CD4-positive, alpha-beta T cell (primary cell): ENCODE results near the gene CDH4. TPM values are rescaled to one million over a fixed set of nuclear protein-coding genes. Genes with fewer than 3 reads are reported as not detected.

Source experiments
- ATAC-seq: fragments of 200-7000 bp; cut with Tn5 transposase; one replicate; pipeline ENCODE4 v1.10.0; 2022; ENCODE audit warnings: mild to moderate bottlenecking; ENCODE audit not compliant: poor library complexity
- CTCF ChIA-PET: fragments of 350-600 bp; sonication (Branson Sonifier 250); formaldehyde crosslinking; loops from one replicate; lab custom pipeline; 2021; ENCODE audit warnings: antibody characterized with exemption, inconsistent platforms; lab: Charles Lee
- POLR2A ChIA-PET: fragments of 350-600 bp; sonication (Branson Sonifier 250); formaldehyde crosslinking; loops from one replicate; lab custom pipeline; 2021; ENCODE audit warnings: antibody characterized with exemption, inconsistent platforms; lab: Charles Lee
- DNase-seq, 14 experiments: peaks; one replicate each; pipeline ENCODE4 v3.0.0-alpha.2; 2013 to 2020; ENCODE audit warnings: mixed read lengths in 2 of 14
- H3K27ac ChIP-seq, 2 donors: one replicate each; pipeline versions ENCODE4 v1.5.1 to v1.7.0; 2013; ENCODE audit warnings: low read length in 2 of 2, low read depth in 1 of 2, mild to moderate bottlenecking in 1 of 2
- H3K27me3 ChIP-seq, 2 experiments: 1 replicate in 1 of 2; 2 replicates in 1 of 2; pipeline versions ENCODE4 v1.6.1 to v1.7.0; 2013; ENCODE audit warnings: low read length in 2 of 2, control low read depth in 1 of 2, mild to moderate bottlenecking in 1 of 2, moderate library complexity in 1 of 2; ENCODE audit not compliant: insufficient read depth in 2 of 2, control insufficient read depth in 1 of 2
- H3K36me3 ChIP-seq: one replicate; pipeline ENCODE4 v1.6.1; 2013; ENCODE audit warnings: low read length, control low read depth; ENCODE audit not compliant: insufficient read depth
- H3K4me1 ChIP-seq: one replicate; pipeline ENCODE4 v1.6.1; 2013; ENCODE audit warnings: low read length, control low read depth; ENCODE audit not compliant: insufficient read depth
- H3K4me3 ChIP-seq: one replicate; pipeline ENCODE4 v1.5.1; 2013; ENCODE audit warnings: mild to moderate bottlenecking, low read length, moderate library complexity
- H3K9me3 ChIP-seq, 2 experiments: 1 replicate in 1 of 2; 2 replicates in 1 of 2; pipeline versions ENCODE4 v1.6.1 to v1.7.0; 2013; ENCODE audit warnings: low read length in 2 of 2, mild to moderate bottlenecking in 2 of 2, control low read depth in 1 of 2, moderate library complexity in 1 of 2; ENCODE audit not compliant: control insufficient read depth in 1 of 2, insufficient read depth in 1 of 2
- H3K27ac Mint-ChIP-seq: one replicate; pipeline ENCODE4 v1.8.0; 2020; ENCODE audit warnings: mixed read lengths
- H3K27me3 Mint-ChIP-seq: one replicate; pipeline ENCODE4 v1.8.0; 2021; ENCODE audit warnings: mixed read lengths
- H3K36me3 Mint-ChIP-seq: one replicate; pipeline ENCODE4 v1.8.0; 2021; ENCODE audit warnings: low read depth, mixed read lengths
- H3K4me1 Mint-ChIP-seq: one replicate; pipeline ENCODE4 v1.8.0; 2021; ENCODE audit warnings: low read depth, mixed read lengths
- H3K4me3 Mint-ChIP-seq: one replicate; pipeline ENCODE4 v1.8.0; 2020; ENCODE audit warnings: mild to moderate bottlenecking, mixed read lengths
- H3K9me3 Mint-ChIP-seq: one replicate; pipeline ENCODE4 v1.8.0; 2020; ENCODE audit warnings: mixed read lengths
- CTCF ChIP-seq: fragments of 200-600 bp; IDR thresholded peaks from one replicate; pipeline ENCODE4 v1.8.0; 2022; ENCODE audit warnings: antibody characterized with exemption, mild to moderate bottlenecking
- intact Hi-C, 2 experiments: fragments of 100-400 bp; cut with DNase I in 1 of 2; cut with micrococcal nuclease in 1 of 2; formaldehyde crosslinking; loops; one replicate each; pipeline versions ENCODE4 v1.15.1 to v1.9.0; 2023 to 2025; cut with DNase I, micrococcal nuclease
- total RNA-seq, 174 experiments: library from RNA in 2 of 174; stranded (reverse) in 2 of 174; gene quantifications; one replicate each; pipeline ENCODE4 v1.2.3 and lab custom pipeline; 2021 to 2026

The CDH4 gene
- total RNA-seq, 2 experiments from 2014 or later, result 0.11 TPM

GRCh38 chr20:61360940-61361339 is 108.9 kb downstream of the CDH4 start:
- H3K9me3 Mint-ChIP-seq, result no peaks in the 10 kb centered on the region
- TF ChIP-seq CTCF, result no peak
- intact Hi-C loops, result no loop called here
- no peaks in the 10 kb centered on the region for H3K36me3 ChIP-seq
- H3K4me3 ChIP-seq, result no peak overlapping the region
- H3K36me3 Mint-ChIP-seq, result no peaks in the 10 kb centered on the region
- H3K27me3 ChIP-seq, result peaks cover 0 to 8% of the 10 kb centered on the region in 2 experiments
- H3K4me1 Mint-ChIP-seq, result no peaks in the 10 kb centered on the region
- H3K27me3 Mint-ChIP-seq, result peaks cover 3% of the 10 kb centered on the region
- CTCF ChIA-PET, result no interaction called here
- no peak overlapping the region for H3K27ac ChIP-seq
- no peak overlapping the region for H3K4me3 Mint-ChIP-seq
- H3K4me1 ChIP-seq, result no peaks in the 10 kb centered on the region
- H3K9me3 ChIP-seq, result peaks cover 0 to 35% of the 10 kb centered on the region in 2 experiments
- POLR2A ChIA-PET, result no interaction called here
- ATAC-seq, result no peak
- DNase-seq, result no peak
- no peak overlapping the region for H3K27ac Mint-ChIP-seq

- DNase-seq (no peak), ATAC-seq (no peak)
- ChIA-PET CTCF (no interaction called here), POLR2A (no interaction called here)
- no peak overlapping the region for H3K27ac Mint-ChIP-seq
- no peak overlapping the region for H3K27ac ChIP-seq
- H3K9me3 ChIP-seq, result peaks cover 0 to 35% of the 10 kb centered on the region in 2 experiments
- intact Hi-C loops, result no loop called here
- no peaks in the 10 kb centered on the region for H3K9me3 Mint-ChIP-seq
- H3K36me3 ChIP-seq, result no peaks in the 10 kb centered on the region
- H3K36me3 Mint-ChIP-seq, result no peaks in the 10 kb centered on the region
- no peaks in the 10 kb centered on the region for H3K4me1 Mint-ChIP-seq
- H3K4me3 Mint-ChIP-seq, result no peak overlapping the region
- H3K4me1 ChIP-seq, result no peaks in the 10 kb centered on the region
- TF ChIP-seq CTCF, result no peak
- no peak overlapping the region for H3K4me3 ChIP-seq
- no peaks in the 10 kb centered on the region for H3K27me3 Mint-ChIP-seq
- peaks cover 0 to 4% of the 10 kb centered on the region in 2 experiments for H3K27me3 ChIP-seq
Observed at GRCh38 chr20:61361501-61361900, 109.4 kb downstream of the CDH4 start.

- H3K4me1 Mint-ChIP-seq, result no peaks in the 10 kb centered on the region
- intact Hi-C loops, result no loop called here
- H3K4me3 ChIP-seq, result no peak overlapping the region
- ATAC-seq (no peak), DNase-seq (no peak)
- ChIA-PET CTCF (no interaction called here), POLR2A (no interaction called here)
- no peak overlapping the region for H3K27ac Mint-ChIP-seq
- no peaks in the 10 kb centered on the region for H3K9me3 Mint-ChIP-seq
- no peak overlapping the region for H3K4me3 Mint-ChIP-seq
- no peaks in the 10 kb centered on the region for H3K27me3 Mint-ChIP-seq
- TF ChIP-seq CTCF, result no peak
- H3K36me3 ChIP-seq, result no peaks in the 10 kb centered on the region
- H3K4me1 ChIP-seq, result no peaks in the 10 kb centered on the region
- no peaks in the 10 kb centered on the region for H3K36me3 Mint-ChIP-seq
- no peak overlapping the region for H3K27ac ChIP-seq
- peaks cover 0 to 23% of the 10 kb centered on the region in 2 experiments for H3K9me3 ChIP-seq
- no peaks in the 10 kb centered on the region for H3K27me3 ChIP-seq
Observed at GRCh38 chr20:61364147-61364546, 112.1 kb downstream of the CDH4 start.
